Sigmoid colon (tissue), 4 donors: Measurements from ENCODE around the gene DEFB132.

Experiments used
- POLR2AphosphoS5 ChIP-seq, 4 donors: sonication (generic); formaldehyde crosslinking; IDR thresholded peaks; one replicate each; pipeline ENCODE4 v1.6.1; 2017; ENCODE audit warnings: antibody characterized with exemption in 4 of 4
- TF ChIP-seq, protein P1 (sequence below), 4 experiments: fragments of 450-650 bp in 3 of 4; fragments of 200-600 bp in 1 of 4; IDR thresholded peaks; one replicate each; pipeline ENCODE4 v1.5.1; 2016 to 2019; ENCODE audit warnings: antibody characterized with exemption in 4 of 4, mild to moderate bottlenecking in 3 of 4, moderate library complexity in 2 of 4

DNA sequence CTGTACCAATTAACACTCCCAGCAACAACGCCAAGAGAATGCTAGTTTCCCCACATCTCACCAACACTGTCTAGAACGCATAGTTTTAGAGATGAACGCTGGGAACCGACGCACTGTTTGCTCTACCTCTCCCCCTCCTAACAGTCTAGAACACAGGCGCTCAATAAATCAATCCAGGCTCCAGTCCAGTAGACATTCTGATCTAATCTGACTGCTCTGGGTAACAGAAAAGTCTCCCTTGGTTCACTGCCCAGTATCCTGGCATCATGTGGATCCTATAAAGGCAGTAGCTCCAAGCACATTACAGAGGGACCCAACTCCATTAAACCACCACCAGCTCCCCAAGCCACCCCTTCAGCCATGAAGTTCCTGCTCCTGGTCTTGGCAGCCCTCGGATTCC lies at the start of gene DEFB132:
- TF ChIP-seq, protein P1, sequence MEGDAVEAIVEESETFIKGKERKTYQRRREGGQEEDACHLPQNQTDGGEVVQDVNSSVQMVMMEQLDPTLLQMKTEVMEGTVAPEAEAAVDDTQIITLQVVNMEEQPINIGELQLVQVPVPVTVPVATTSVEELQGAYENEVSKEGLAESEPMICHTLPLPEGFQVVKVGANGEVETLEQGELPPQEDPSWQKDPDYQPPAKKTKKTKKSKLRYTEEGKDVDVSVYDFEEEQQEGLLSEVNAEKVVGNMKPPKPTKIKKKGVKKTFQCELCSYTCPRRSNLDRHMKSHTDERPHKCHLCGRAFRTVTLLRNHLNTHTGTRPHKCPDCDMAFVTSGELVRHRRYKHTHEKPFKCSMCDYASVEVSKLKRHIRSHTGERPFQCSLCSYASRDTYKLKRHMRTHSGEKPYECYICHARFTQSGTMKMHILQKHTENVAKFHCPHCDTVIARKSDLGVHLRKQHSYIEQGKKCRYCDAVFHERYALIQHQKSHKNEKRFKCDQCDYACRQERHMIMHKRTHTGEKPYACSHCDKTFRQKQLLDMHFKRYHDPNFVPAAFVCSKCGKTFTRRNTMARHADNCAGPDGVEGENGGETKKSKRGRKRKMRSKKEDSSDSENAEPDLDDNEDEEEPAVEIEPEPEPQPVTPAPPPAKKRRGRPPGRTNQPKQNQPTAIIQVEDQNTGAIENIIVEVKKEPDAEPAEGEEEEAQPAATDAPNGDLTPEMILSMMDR (IDR thresholded peaks at IDR 0.05): no peak
- no peak for TF ChIP-seq POLR2AphosphoS5 (IDR thresholded peaks at IDR 0.05)
